ENCODE results near the gene SPON1.

Gene SPON1

DNA sequence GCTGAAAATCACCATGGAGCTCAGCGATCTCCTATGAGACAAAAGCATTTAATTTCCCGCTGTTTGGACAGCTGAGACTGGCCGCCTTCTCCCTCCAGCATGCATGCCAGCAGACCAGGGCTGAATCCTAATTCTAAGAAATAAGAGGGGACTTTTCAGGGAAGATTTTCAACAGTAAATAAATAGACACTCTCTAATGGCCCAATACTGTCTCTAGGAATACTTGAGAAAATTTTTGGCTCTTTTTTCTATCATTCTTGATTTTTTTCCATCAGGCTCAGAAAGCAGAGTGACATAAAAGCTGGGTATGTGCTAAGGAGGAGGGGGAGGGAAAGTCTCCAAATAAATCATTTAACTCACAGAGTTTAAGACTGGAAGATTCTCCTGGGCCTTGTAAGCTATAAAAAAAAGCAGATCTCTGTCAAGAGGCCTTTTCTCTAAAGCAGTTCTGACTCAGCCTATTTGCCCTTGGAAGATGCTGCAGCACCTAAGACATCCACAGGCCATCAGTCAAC lies 17.6 kb upstream of the SPON1 start:
- no peak for DNase-seq

DNA sequence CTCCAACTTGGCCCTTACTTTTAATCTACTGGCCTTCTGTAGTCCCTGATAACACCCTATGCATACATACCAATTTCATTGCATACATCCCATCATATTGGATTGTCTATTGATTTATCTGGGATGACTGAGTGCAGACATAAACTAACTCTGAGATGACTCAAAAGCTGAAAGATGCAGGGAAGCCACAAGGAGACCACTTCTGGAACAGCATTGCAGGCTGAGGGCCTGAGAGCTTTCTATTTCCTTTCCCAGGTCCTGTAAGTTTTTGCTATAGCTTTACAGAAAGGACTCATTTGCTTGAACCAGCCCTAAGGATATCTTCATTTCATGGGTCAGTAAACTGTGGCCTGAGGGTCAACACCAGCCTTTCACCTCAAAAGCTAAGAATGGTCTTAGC lies 15.1 kb upstream of the SPON1 start:
- DNase-seq: no peak

DNA sequence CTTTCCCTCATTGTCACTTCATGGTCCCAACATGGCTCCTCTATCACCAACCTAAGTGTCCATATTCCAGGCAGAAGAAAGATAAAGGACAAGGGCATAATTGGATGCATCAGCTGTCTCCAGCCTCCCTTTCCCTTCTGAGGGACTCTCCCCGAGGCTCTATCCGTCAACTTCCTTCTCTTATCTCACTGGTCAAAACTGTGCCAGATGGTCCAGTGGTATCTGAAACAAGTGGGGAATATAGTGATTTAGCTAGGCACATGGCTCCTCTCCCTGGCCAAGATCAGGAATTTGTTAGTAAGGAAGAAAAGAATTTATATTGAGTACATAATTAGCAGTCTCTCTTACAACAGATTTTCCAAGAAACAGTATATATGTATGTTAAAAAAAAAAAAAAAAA lies 12.6 kb upstream of the SPON1 start:
- no peak for DNase-seq

DNA sequence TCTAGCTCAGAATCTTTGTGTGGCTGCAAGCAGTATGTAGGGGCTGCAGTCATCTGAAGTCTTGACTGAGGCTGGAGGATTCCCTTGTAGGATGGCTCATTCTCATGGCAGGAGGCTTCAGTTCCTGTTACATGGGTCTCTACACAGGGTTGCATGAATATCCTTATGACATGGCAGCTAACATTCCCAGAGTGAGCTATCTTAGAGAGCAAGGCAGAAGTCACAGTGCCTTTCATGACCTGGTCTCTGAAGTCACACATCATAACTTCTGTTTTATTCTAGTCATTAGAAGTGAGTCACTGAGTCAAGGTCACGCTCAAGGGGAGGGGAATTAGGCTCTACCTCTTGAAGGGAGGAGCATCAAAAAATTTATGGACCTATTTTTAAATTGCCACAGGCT lies 10.3 kb upstream of the SPON1 start:
- DNase-seq: no peak

DNA sequence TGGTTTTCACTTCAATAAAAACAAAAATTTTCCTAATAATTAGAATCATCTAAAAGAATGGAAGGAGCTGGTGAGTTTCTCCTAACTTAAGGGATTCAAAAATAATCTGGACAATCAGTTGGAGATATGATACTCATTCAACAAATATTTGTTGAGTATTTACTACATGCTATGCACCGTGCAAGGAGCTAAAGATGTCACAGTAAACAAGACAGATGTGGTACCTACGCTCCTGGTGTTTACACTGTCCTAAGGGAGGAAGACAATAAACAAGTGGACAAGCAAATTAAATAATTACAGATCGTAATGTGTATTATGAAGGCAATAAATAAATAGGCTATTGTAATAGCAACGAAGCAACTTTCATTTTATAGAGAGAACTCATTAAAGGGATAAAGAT lies 9.9 kb upstream of the SPON1 start:
- no peak for DNase-seq

DNA sequence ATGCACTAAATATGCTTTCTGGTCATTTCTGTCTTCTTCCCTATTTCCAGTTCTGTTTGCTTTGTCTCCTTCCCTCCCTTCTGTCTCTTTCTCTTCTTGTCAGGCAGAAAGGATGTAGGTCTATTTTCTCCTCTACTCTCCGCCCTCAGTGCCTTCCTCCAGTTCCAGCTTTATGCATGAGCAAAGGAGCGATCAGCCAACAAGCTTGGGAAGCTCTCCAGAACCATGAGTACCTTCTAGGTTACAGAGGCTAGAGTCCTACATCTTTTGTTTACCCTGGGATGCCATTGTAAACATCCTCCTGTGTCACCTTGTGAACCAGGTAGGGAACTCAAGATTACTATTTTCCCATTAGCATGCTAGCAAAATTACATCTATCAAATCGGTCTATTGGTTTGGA lies 7.9 kb upstream of the SPON1 start:
- no peak for DNase-seq

DNA sequence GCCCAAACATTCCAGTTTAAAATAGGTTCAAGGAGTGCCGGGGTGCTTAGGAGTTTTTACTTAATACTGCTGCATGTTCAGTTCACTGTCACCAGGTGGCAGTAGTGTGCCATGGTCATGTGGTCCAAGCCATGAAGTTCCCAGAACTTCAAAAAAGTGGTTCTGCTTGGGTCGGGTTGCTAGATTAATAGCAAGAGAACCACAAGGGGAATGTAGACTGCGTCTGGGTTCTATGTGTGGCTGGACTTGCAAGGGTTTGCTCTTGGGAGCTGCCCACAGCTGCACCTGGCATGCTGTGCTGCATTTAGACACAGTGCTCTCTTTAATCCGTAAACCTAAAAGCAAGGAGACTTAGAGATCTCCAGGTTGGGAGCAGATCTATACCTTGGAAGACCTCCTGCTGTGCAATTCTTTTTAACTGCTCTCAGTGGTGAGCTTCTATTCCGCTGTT lies 6.5 kb upstream of the SPON1 start:
- DNase-seq: peak; percentile 8

DNA sequence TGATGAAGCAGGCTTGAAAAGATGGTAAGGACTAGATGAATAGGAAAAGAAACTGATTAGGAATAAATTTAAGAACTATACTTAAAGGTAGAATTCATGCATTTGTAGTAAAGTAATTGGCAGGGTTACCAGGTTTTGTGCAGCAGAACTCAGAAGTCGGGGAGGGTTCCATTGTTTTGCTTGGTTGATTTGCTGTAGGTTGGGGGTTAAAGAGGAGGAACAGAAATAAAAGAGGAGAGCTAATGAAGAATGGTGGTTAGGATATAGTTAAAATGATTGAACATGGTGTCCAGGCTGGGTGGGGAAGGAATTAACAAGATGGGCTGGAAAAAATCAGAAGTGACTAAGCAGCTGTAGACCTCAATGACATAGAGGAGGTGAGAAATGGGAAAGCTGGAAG lies 5.5 kb upstream of the SPON1 start:
- no peak for DNase-seq

DNA sequence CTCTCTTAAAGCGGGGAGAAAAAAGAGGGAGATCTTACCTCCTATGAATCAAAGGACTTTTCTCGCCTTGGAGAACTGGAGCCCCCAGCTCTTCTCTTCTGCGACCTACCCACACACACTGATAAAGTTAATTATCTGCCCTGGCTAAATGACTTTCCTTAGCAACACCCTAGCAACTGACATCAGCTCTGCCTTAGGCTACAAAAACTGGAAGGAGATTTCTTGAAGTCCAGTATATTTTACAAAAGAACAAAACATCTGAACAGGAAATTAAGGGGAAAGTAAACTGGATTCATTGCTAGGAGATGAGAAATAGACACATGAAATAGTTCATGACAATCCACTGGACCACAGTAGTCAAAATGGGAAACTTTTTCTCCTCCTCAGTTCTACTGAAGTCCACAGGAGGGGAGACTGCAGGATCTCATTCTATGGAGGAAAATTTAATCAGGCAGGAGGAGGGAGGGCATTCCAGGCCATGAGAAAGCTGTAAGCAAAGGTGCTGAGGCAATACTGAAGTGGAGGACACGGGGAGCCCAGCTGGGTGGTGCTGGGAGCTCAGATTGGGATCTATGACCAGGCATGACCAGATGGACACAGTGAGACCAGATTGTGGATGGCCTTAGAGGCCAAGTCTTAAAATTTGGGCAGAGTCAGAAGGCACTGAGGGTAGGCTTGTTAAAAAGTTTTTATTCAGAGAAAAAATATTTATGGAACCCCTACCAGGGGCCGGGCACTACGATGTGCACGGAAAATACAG lies 3.7 kb upstream of the SPON1 start:
- DNase-seq: no peak

DNA sequence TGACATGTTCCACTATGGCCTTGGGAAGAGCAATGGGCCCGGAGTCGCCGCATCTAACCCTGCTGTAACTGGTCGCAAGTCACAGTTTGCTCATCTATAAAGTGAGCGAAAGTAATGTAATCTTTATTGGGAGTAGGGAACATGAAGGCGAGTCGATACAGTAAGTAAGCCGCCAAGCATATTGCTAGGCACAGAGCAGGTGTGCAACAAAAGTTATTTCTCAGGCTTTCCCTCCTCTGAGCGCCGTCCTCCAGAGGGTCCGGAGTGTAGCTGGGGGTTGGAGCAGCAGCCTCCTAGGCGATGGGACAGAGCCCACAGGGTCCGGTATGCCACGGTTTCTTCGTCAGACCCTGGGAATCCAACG lies 343 bp upstream of the SPON1 start:
- DNase-seq: no peak

DNA sequence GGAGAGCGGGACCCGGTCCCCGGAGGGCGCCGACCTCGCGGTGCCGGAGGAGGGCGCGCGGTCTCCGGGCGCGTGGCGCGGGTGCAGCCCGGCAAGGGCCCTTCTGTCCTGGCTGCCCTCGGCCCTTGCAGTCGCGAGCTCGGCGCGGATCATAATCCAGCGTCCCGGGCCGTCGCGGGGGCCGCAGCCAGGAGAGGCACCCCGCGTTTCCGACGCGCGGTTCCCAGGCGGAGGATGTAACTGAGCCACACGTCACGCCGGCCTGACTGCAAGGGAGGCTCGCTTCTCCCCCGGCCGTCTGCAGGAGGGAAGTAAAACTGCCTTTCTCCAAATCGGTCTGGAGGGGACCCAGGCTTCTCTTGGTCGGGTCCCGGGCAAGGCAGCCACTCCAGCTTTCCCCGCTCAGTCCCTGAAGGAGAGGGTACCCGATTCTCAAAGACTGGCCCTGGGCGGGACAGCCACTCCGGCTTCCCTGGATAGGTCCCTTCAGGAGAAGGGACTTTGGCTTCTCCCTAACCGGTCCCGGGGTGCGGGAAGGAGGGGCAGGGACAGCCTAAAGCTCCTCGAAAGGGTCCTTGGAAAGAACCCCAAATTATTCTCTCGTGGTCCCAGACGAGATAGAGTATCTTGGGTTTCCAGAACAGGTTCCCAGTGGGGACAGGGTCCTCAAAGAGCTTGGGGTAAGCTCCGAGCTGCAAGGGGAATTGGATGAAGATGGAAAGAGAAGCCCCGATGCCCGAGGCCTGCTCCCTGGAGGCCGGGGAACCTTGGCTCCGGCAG lies 836 bp downstream of the SPON1 start:
- no peak for DNase-seq

DNA sequence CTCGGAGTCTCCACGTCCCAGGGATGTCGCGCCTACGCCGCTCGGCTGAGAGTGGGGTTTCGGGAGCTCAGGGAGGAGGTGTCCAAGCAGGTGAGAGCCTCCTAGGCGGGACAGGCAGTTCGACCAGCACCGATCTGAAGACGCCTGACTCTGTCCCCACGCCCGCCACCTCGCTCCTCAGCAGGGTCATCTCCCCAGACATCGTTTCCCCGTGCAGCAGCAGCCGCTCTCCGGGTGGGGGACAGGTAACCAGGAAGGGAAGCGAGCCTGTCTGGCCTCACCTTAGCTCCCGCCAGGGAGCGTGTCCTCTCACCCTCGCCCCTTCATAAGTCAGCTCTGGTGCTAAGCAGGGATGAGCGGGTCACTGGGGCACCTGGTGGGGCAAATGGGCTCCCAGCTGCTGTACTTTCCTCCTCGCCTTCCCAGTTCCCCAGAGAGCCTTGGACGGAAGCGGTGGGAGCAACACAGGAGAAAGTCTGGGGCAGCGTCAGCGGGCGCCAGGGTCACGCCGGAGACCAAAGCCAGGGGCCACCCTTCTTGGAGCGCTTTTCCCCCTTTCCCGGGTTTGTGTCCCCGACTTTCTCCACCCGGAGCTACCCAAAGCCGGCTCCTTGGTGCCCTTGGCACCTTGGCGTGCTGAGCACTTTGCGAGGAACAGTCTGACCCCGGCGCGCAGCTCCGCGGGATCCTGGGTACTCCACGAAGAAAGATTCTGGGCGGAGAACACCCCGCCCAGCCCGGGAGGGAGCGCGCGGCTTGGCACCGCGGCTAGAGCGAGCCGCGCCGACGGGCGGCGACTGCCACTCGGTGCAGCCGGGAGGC lies 1.6 kb downstream of the SPON1 start:
- no peak for DNase-seq

DNA sequence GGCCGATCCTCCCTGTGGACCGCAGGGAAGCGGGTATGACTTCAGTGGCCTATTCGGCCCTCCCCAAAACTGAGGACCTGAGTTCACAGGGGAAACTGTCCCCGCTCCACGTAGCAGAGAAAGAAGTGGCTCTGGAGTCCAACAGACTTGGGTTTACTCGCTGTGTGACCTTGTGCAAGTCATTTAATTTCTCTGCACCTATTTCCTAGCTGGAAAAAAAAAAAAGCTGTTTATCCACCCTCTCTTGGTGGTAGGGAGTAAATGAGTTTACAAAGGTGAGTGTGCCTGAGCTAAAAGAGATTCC lies 2.2 kb downstream of the SPON1 start:
- DNase-seq: no peak

DNA sequence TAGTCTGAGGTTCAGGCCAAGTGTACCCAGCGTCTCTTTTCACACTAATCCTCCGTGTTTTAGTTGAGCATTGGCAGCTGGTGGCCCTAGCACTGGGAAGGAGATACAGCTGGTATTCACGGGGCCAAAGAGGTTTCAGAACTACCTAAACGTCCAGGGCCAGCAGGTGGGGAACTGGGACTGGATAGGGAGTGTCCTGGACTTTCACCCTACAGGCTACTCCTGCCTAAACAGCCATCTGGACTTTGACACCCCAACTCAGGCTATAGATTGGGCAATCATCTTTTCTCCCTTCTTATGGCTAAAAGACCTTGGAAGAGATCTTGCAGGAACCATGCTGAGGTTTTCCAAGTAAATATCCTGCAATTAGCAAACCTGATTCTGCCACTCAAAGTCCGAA lies 2.8 kb downstream of the SPON1 start:
- no peak for DNase-seq

DNA sequence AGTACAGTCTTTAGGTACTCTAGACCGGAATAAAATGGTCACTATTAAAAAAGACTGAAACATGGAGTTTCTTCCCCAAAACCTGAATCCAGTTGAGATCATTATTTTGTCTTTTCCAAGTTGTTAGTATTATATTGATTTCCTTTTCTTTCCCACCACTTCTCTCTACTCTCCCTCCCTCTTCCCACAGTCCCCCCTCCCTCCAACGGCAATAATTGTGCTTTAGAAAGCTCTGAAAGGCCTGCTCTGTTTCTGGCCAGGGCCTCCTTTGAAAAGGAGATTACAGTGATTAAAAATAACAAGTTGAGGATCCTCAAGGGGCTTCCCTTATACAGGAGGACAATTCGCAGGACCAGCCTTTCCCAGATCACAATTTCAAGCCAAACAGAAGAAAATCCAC lies 3.5 kb downstream of the SPON1 start:
- DNase-seq: no peak

DNA sequence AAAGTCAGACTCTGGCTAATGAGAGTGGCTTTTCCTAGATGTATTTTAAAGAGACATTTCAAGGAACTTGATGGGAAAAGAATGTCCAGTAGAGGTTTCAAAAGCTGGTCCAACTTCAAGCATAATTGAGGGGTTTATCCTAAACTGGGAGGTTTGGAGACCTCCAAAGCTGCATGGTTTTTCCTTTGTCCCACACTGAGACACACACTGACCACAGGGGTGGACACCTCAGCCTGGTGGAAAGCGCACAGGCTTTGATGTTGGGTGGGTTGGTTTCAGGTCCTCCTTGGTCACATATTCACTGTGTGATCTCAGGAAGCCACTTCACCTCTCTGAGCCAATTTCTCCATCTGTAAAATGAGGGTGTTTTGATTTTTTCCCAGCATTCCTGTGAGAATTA lies 4.0 kb downstream of the SPON1 start:
- DNase-seq: no peak

DNA sequence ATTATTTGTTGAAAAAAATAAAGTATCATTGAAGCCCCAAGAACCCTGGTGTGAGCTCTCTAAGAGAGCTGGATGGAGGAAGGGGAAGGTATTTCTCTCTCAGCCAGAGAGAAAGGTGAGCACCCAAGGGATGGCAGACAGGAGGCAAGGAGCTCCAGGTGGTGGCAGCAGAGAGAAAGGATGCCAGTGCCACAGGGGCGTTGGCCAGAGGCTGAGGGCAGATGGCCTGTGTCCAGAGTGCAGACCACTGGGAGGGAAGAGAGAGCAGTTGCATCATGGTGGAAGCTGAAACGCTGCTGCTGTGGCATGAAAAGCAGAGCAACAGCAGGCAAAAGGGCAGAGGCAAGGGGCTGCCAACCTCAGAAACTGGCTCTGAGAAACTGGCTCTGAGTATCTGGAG lies 8.5 kb downstream of the SPON1 start:
- DNase-seq: no peak

DNA sequence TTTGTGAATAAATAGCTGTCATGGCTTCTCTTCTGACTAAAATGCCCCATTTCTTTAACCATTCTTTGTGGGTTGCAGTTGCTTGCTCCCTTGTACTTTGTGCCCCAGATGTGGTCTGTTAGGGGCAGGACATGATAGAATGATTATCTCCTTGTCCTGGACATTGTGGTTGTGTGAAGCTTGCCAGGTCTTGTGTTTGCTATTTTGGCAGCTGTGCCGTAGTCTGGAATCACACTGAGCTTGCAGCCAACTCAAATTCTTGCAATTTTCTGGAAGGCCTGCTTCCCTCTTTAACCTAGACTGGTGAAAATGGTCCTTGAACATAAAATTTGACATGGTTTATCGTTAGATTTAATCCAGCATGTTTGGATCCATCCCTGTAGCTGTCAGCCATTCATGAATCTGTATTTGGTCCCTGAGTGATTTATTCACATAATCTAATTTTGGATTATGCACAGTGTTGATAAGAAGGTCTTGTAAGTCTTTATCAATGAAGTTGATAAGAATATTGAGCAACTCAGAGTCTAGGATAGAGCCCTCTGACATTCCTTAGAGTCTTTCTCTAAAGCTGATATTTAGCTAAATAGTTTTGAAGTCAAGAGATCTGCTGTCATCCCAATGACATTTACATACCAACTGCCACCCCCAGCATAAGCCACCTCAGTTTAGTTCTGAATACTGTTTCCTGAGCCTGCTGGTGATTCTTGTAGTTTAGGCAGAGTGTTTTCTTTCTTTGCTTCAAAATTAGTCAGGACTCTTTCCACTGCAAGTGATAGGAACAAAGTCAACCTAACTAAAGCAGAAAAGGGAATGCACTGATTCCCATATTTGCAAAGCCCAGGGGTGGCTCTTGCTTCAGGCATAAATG lies 9.8 kb downstream of the SPON1 start:
- no peak for DNase-seq

DNA sequence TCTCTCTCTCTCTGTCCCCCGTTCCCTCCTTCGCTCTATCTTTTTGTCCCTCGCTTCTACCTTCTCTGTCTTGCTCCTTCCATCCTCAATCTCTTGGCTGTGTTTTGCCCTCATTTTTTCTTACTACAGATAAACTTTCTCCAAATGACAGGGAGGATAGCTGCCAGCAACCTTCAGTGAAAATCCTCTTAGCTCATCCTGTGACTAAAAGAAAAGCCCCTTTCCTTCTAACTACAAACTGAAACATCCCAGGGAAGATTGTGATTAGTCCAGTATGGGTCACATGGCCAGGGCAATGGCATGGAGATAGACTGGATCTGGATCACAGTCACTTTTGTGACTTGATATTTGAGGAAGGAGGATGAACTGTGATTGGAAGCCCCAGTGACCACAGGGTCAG lies 10.4 kb downstream of the SPON1 start:
- DNase-seq: no peak

DNA sequence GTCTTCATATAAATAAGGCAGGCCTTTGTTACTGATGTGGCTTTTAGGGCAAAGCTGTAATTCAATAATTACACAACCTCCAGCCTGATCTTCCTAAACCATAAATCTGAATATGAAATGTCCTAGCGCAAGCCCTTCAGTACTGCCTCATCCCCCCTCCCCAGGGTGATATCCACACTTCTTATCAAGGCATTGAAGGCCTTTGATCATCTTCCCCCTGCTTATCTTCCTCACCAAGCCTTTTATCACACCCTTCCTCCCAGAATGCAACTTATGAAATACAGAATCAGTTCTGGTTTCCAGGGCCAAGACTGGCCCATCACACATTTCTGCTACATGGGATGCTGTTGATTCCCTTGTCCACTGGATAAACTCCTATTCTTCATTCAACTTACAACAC lies 12.1 kb downstream of the SPON1 start:
- no peak for DNase-seq

DNA sequence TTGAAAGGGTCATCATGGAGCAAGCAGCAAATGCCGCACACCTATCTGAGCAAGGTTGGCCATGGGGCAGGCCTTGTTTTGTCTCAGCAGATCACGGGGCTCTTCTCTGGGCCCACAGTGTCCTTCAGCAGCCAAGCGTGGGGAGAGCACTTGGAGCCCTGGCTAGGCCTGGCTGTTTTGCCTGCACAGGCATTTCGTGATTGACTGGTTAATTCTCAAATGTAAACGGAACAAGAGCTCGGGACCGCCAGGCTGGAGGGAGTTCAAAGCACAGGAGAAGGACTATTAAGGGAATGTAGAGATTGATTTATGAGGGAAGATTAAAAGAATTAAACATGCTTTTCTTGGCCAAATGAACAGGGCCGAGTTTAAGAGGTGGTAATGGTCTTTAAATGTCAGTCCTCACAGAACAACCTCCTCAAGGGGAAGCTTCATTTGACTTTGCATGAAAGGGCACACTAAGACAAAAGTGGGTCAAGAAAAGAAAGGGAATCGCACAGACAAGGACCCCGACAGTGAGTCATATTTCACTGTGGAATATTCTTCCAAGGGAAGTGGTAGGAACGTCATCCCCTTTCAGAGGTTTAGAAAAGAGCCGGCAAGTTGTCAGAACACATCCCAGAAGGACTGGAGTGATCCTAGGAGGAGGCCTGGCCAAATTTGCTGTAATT lies 20.7 kb downstream of the SPON1 start:
- no peak for DNase-seq
